Activated naive CD8-positive, alpha-beta T cell treated with anti-CD3 and anti-CD28 coated beads, Interleukin-2, amount 10 ng/mL, durations not matched to agents 7 days and 5 days (primary cell): ENCODE measurements around the gene FCHO2. TPM values are rescaled to one million over a fixed set of nuclear protein-coding genes. Genes with fewer than 3 reads are reported as not detected.

Experiments used
- ATAC-seq: fragments of 150-1000 bp; cut with Tn5 transposase; one replicate; pipeline ENCODE4 v1.10.0; 2021; ENCODE audit warnings: low read depth, moderate library complexity
- POLR2A ChIA-PET: fragments of 350-600 bp; sonication (Branson Sonifier 250); formaldehyde crosslinking; loops from one replicate; lab custom pipeline; 2021; ENCODE audit warnings: antibody characterized with exemption; lab: Charles Lee
- DNase-seq: peaks from one replicate; pipeline ENCODE4 v3.0.0; 2021
- H3K27ac Mint-ChIP-seq: one replicate; pipeline ENCODE4 v1.8.0; 2022; ENCODE audit warnings: mild to moderate bottlenecking, mixed read lengths
- H3K27me3 Mint-ChIP-seq: one replicate; pipeline ENCODE4 v1.8.0; 2022; ENCODE audit warnings: mild to moderate bottlenecking, moderate library complexity, mixed read lengths
- H3K36me3 Mint-ChIP-seq: one replicate; pipeline ENCODE4 v1.8.0; 2021; ENCODE audit warnings: mild to moderate bottlenecking, mixed read lengths
- H3K4me1 Mint-ChIP-seq: one replicate; pipeline ENCODE4 v1.8.0; 2021; ENCODE audit warnings: mixed read lengths
- H3K4me3 Mint-ChIP-seq: one replicate; pipeline ENCODE4 v1.8.0; 2022; ENCODE audit warnings: mild to moderate bottlenecking, moderate library complexity, mixed read lengths
- H3K9me3 Mint-ChIP-seq: one replicate; pipeline ENCODE4 v1.8.0; 2021; ENCODE audit warnings: mixed read lengths
- total RNA-seq, 2 experiments: library from RNA; stranded (reverse); gene quantifications; one replicate each; pipeline ENCODE4 v1.2.3, GENCODE V29; 2021

Gene FCHO2
- total RNA-seq, 2 experiments from 2014 or later: 3.0 to 3.4 TPM

- ATAC-seq (no peak), DNase-seq (no peak)
- Mint-ChIP-seq H3K27me3 (peaks cover 65% of the 10 kb centered on the region), H3K36me3 (no peaks in the 10 kb centered on the region), H3K4me1 (no peaks in the 10 kb centered on the region), H3K4me3 (no peak overlapping the region), H3K9me3 (no peaks in the 10 kb centered on the region), H3K27ac (no peak overlapping the region)
- POLR2A ChIA-PET: no interaction called here
Observed at GRCh38 chr5:73114044-73114688, 158.3 kb downstream of the FCHO2 start.

- H3K36me3 Mint-ChIP-seq: no peaks in the 10 kb centered on the region
- ATAC-seq (no peak), DNase-seq (no peak)
- peaks cover 61% of the 10 kb centered on the region for H3K27me3 Mint-ChIP-seq
- H3K27ac Mint-ChIP-seq: no peak overlapping the region
- no peaks in the 10 kb centered on the region for H3K9me3 Mint-ChIP-seq
- no peak overlapping the region for H3K4me3 Mint-ChIP-seq
- H3K4me1 Mint-ChIP-seq: peaks cover 2% of the 10 kb centered on the region
- POLR2A ChIA-PET: no interaction called here
Observed at GRCh38 chr5:73115399-73116051, 159.7 kb downstream of the FCHO2 start.

GRCh38 chr5:73116506-73116905 lies 160.7 kb downstream of the FCHO2 start:
- peaks cover 6% of the 10 kb centered on the region for H3K4me1 Mint-ChIP-seq
- H3K36me3 Mint-ChIP-seq: no peaks in the 10 kb centered on the region
- H3K9me3 Mint-ChIP-seq: no peaks in the 10 kb centered on the region
- ATAC-seq: no peak
- no peak overlapping the region for H3K27ac Mint-ChIP-seq
- H3K4me3 Mint-ChIP-seq: no peak overlapping the region
- no peak for DNase-seq
- peaks cover 68% of the 10 kb centered on the region for H3K27me3 Mint-ChIP-seq
- POLR2A ChIA-PET: no interaction called here

- POLR2A ChIA-PET: no interaction called here
- H3K27ac Mint-ChIP-seq: no peak overlapping the region
- H3K27me3 Mint-ChIP-seq: peaks cover 69% of the 10 kb centered on the region
- no peak for ATAC-seq
- no peaks in the 10 kb centered on the region for H3K9me3 Mint-ChIP-seq
- no peaks in the 10 kb centered on the region for H3K36me3 Mint-ChIP-seq
- DNase-seq: no peak
- H3K4me1 Mint-ChIP-seq: peaks cover 8% of the 10 kb centered on the region
- H3K4me3 Mint-ChIP-seq: no peak overlapping the region
Observed at GRCh38 chr5:73117088-73117740, 161.4 kb downstream of the FCHO2 start.

- POLR2A ChIA-PET: no interaction called here
- H3K4me1 Mint-ChIP-seq: peaks cover 8% of the 10 kb centered on the region
- no peak overlapping the region for H3K27ac Mint-ChIP-seq
- no peak overlapping the region for H3K4me3 Mint-ChIP-seq
- no peak for DNase-seq
- no peaks in the 10 kb centered on the region for H3K36me3 Mint-ChIP-seq
- H3K9me3 Mint-ChIP-seq: no peaks in the 10 kb centered on the region
- no peak for ATAC-seq
- H3K27me3 Mint-ChIP-seq: peaks cover 65% of the 10 kb centered on the region
Observed at GRCh38 chr5:73118391-73118973, 162.6 kb downstream of the FCHO2 start.

- ATAC-seq: no peak
- H3K4me3 Mint-ChIP-seq: peak overlapping the region; percentile 59
- no peaks in the 10 kb centered on the region for H3K9me3 Mint-ChIP-seq
- H3K27me3 Mint-ChIP-seq: peaks cover 61% of the 10 kb centered on the region
- DNase-seq: no peak
- H3K36me3 Mint-ChIP-seq: no peaks in the 10 kb centered on the region
- H3K27ac Mint-ChIP-seq: no peak overlapping the region
- POLR2A ChIA-PET: no interaction called here
- peaks cover 8% of the 10 kb centered on the region for H3K4me1 Mint-ChIP-seq
Observed at GRCh38 chr5:73119451-73120157, 163.8 kb downstream of the FCHO2 start.

GRCh38 chr5:73120222-73121118 lies 164.6 kb downstream of the FCHO2 start, which contains the start of gene TMEM171:
Gene TMEM171, plus strand, starts transcription at chr5:73120575. Its CDS starts 2,799 bp downstream, at chr5:73123374.
- peaks cover 55% of the 10 kb centered on the region for H3K27me3 Mint-ChIP-seq
- H3K27ac Mint-ChIP-seq: no peak within 1 kb of the TSS
- DNase-seq (no peak), ATAC-seq (no peak)
- peaks cover 8% of the 10 kb centered on the region for H3K4me1 Mint-ChIP-seq
- peak within 1 kb of the TSS; percentile 59 for H3K4me3 Mint-ChIP-seq
- no peaks in the 10 kb centered on the region for H3K9me3 Mint-ChIP-seq
- H3K36me3 Mint-ChIP-seq: no peaks in the 10 kb centered on the region
- POLR2A ChIA-PET: no interaction called here

- Mint-ChIP-seq H3K27me3 (peaks cover 61% of the 10 kb centered on the region), H3K4me3 (peak overlapping the region; percentile 31), H3K36me3 (no peaks in the 10 kb centered on the region), H3K4me1 (peaks cover 8% of the 10 kb centered on the region), H3K9me3 (no peaks in the 10 kb centered on the region), H3K27ac (no peak overlapping the region)
- ATAC-seq (no peak), DNase-seq (no peak)
- POLR2A ChIA-PET: no interaction called here
Observed at GRCh38 chr5:73121119-73121463, 165.2 kb downstream of the FCHO2 start.

- Mint-ChIP-seq H3K4me3 (no peak overlapping the region), H3K36me3 (no peaks in the 10 kb centered on the region), H3K9me3 (no peaks in the 10 kb centered on the region), H3K27ac (no peak overlapping the region), H3K27me3 (peaks cover 53% of the 10 kb centered on the region), H3K4me1 (peaks cover 8% of the 10 kb centered on the region)
- POLR2A ChIA-PET: no interaction called here
- ATAC-seq: no peak
- no peak for DNase-seq
Observed at GRCh38 chr5:73122875-73123810, 167.3 kb downstream of the FCHO2 start.

- peaks cover 6% of the 10 kb centered on the region for H3K4me1 Mint-ChIP-seq
- no peak overlapping the region for H3K4me3 Mint-ChIP-seq
- ATAC-seq (no peak), DNase-seq (no peak)
- H3K27me3 Mint-ChIP-seq: peaks cover 47% of the 10 kb centered on the region
- H3K36me3 Mint-ChIP-seq: no peaks in the 10 kb centered on the region
- no peak overlapping the region for H3K27ac Mint-ChIP-seq
- POLR2A ChIA-PET: no interaction called here
- no peaks in the 10 kb centered on the region for H3K9me3 Mint-ChIP-seq
Observed at GRCh38 chr5:73125289-73125688, 169.4 kb downstream of the FCHO2 start.

- no peaks in the 10 kb centered on the region for H3K36me3 Mint-ChIP-seq
- no peak overlapping the region for H3K27ac Mint-ChIP-seq
- H3K9me3 Mint-ChIP-seq: no peaks in the 10 kb centered on the region
- H3K4me1 Mint-ChIP-seq: peaks cover 2% of the 10 kb centered on the region
- POLR2A ChIA-PET: no interaction called here
- no peak overlapping the region for H3K4me3 Mint-ChIP-seq
- DNase-seq (no peak), ATAC-seq (no peak)
- H3K27me3 Mint-ChIP-seq: peaks cover 45% of the 10 kb centered on the region
Observed at GRCh38 chr5:73126381-73126780, 170.5 kb downstream of the FCHO2 start.

GRCh38 chr5:73126957-73127356 lies 171.1 kb downstream of the FCHO2 start:
- no peaks in the 10 kb centered on the region for H3K9me3 Mint-ChIP-seq
- no peak overlapping the region for H3K27ac Mint-ChIP-seq
- H3K27me3 Mint-ChIP-seq: peaks cover 45% of the 10 kb centered on the region
- ATAC-seq (no peak), DNase-seq (no peak)
- H3K36me3 Mint-ChIP-seq: no peaks in the 10 kb centered on the region
- H3K4me3 Mint-ChIP-seq: no peak overlapping the region
- POLR2A ChIA-PET: no interaction called here
- no peaks in the 10 kb centered on the region for H3K4me1 Mint-ChIP-seq
